ENCODE results near the gene PI16. TPM values are rescaled to one million over a fixed set of nuclear protein-coding genes. Genes with fewer than 3 reads are reported as not detected.

Gene PI16
- polyA plus RNA-seq, 3 donors = 0.22 TPM; not detected in 2

- TF ChIP-seq CTCF (IDR thresholded peaks at IDR 0.05) = no peak
- peaks cover 40 to 44% of the 10 kb centered on the region in 2 donors for H3K4me1 ChIP-seq (ENCODE audit: control insufficient read depth in 1 of 2, insufficient read depth in 2 of 2, low read length in 2 of 2)
- H3K27me3 Mint-ChIP-seq (ENCODE audit: low read depth in 3 of 3) = peaks cover 0 to 7% (median 5%) of the 10 kb centered on the region in 3 donors
- peak within 1 kb of the TSS; percentile 79 to 96 (median 92) for H3K27ac Mint-ChIP-seq
- H3K79me2 ChIP-seq (ENCODE audit: insufficient read depth, low read length) = peaks cover 56% of the 10 kb centered on the region
- DNase-seq = peak; percentile 83 to 90 (median 88)
- peaks cover 14% of the 10 kb centered on the region for H3K4me1 Mint-ChIP-seq
- peak within 1 kb of the TSS; percentile 76 for H2AFZ ChIP-seq (ENCODE audit: insufficient read depth, low read depth, low read length, poor library complexity, severe bottlenecking)
- no peaks in the 10 kb centered on the region for H3K9me3 Mint-ChIP-seq
- H3K9ac ChIP-seq (ENCODE audit: insufficient read depth, low read length, poor library complexity, severe bottlenecking) = peak within 1 kb of the TSS; percentile 97
- under 1% methylated on average over 101 of the region's 101 CpGs for WGBS (ENCODE audit: insufficient coverage)
- H3K36me3 Mint-ChIP-seq = peaks cover 8 to 10% of the 10 kb centered on the region in 2 donors
- H3K4me3 ChIP-seq (replicated peaks in 1 of 3; ENCODE audit: low read depth in 2 of 3, low read length in 3 of 3) = peak within 1 kb of the TSS; percentile 90 to 98 (median 94)
- peak within 1 kb of the TSS; percentile 91 to 97 for H3K4me3 Mint-ChIP-seq
- H4K20me1 ChIP-seq (ENCODE audit: insufficient read depth, low read length) = peaks cover 40% of the 10 kb centered on the region
- peak within 1 kb of the TSS; percentile 50 to 95 for H3K27ac ChIP-seq (ENCODE audit: low read depth in 1 of 2, low read length in 2 of 2)
- peaks cover 6 to 9% of the 10 kb centered on the region in 2 donors for H3K36me3 ChIP-seq (replicated peaks in 1 of 2; ENCODE audit: control insufficient read depth in 1 of 2, insufficient read depth in 2 of 2, low read length in 2 of 2)
- H3K9me3 ChIP-seq (replicated peaks in 1 of 2; ENCODE audit: control insufficient read depth in 1 of 2, insufficient read depth in 1 of 2, low read length in 2 of 2) = no peaks in the 10 kb centered on the region
- peak within 1 kb of the TSS; percentile 78 for H3K4me2 ChIP-seq (replicated peaks; ENCODE audit: extremely low read depth, low read length, poor library complexity, severe bottlenecking)
- H3K27me3 ChIP-seq (ENCODE audit: control insufficient read depth in 2 of 2, insufficient read depth in 2 of 2, low read length in 2 of 2) = no peaks in the 10 kb centered on the region
- intact Hi-C loops (cut with micrococcal nuclease) = loop anchor here in 1 of 2 donors (2.0 kb wide), 1 partner anchor 21 kb away; no protein-coding TSS in a partner anchor
Measured at GRCh38 chr6:36985808-36986703, 31.5 kb downstream of the PI16 start, which contains the start of gene MTCH1. MTCH1 (minus strand) TSS chr6:36986196; CDS start chr6:36986173, 23 bp downstream.

GRCh38 chr6:36986704-36987047, 32.1 kb downstream of the PI16 start:
- no peak for DNase-seq
- WGBS (ENCODE audit: insufficient coverage) = 40% methylated on average over 1 of the region's 8 CpGs
- peak overlapping the region; percentile 91 to 97 for H3K4me3 Mint-ChIP-seq
- intact Hi-C loops (cut with micrococcal nuclease) = loop anchor here in 1 of 2 donors (2.0 kb wide), 1 partner anchor 20 kb away; no protein-coding TSS in a partner anchor
- peaks cover 50% of the 10 kb centered on the region for H3K79me2 ChIP-seq (ENCODE audit: insufficient read depth, low read length)
- H3K9me3 Mint-ChIP-seq = no peaks in the 10 kb centered on the region
- peaks cover 33% of the 10 kb centered on the region for H4K20me1 ChIP-seq (ENCODE audit: insufficient read depth, low read length)
- peak overlapping the region; percentile 82 to 98 (median 94) for H3K4me3 ChIP-seq (replicated peaks in 1 of 3; ENCODE audit: low read depth in 2 of 3, low read length in 3 of 3)
- peaks cover 40 to 44% of the 10 kb centered on the region in 2 donors for H3K4me1 ChIP-seq (ENCODE audit: control insufficient read depth in 1 of 2, insufficient read depth in 2 of 2, low read length in 2 of 2)
- peak overlapping the region; percentile 79 to 96 (median 92) for H3K27ac Mint-ChIP-seq
- no peaks in the 10 kb centered on the region for H3K27me3 ChIP-seq (ENCODE audit: control insufficient read depth in 2 of 2, insufficient read depth in 2 of 2, low read length in 2 of 2)
- peak overlapping the region; percentile 78 for H3K4me2 ChIP-seq (replicated peaks; ENCODE audit: extremely low read depth, low read length, poor library complexity, severe bottlenecking)
- TF ChIP-seq CTCF (IDR thresholded peaks at IDR 0.05) = no peak
- peaks cover 14% of the 10 kb centered on the region for H3K4me1 Mint-ChIP-seq
- H3K27ac ChIP-seq (ENCODE audit: low read depth in 1 of 2, low read length in 2 of 2) = peak overlapping the region; percentile 50 to 95
- H3K27me3 Mint-ChIP-seq (ENCODE audit: low read depth in 3 of 3) = peaks cover 0 to 7% (median 5%) of the 10 kb centered on the region in 3 donors
- H3K36me3 ChIP-seq (replicated peaks in 1 of 2; ENCODE audit: control insufficient read depth in 1 of 2, insufficient read depth in 2 of 2, low read length in 2 of 2) = peaks cover 0 to 3% of the 10 kb centered on the region in 2 donors
- H2AFZ ChIP-seq (ENCODE audit: insufficient read depth, low read depth, low read length, poor library complexity, severe bottlenecking) = peak overlapping the region; percentile 76
- peaks cover 4 to 5% of the 10 kb centered on the region in 2 donors for H3K36me3 Mint-ChIP-seq
- peak overlapping the region; percentile 97 for H3K9ac ChIP-seq (ENCODE audit: insufficient read depth, low read length, poor library complexity, severe bottlenecking)
- H3K9me3 ChIP-seq (replicated peaks in 1 of 2; ENCODE audit: control insufficient read depth in 1 of 2, insufficient read depth in 1 of 2, low read length in 2 of 2) = no peaks in the 10 kb centered on the region

Data from CD14-positive monocyte (primary cell).